Measurements from ENCODE around the gene PSD4. TPM values are rescaled to one million over a fixed set of nuclear protein-coding genes. Genes with fewer than 3 reads are reported as not detected.

Gene PSD4
- total and polyA plus RNA-seq, 2 of the 4 experiments (the other 2 are of a cell fraction), result 0.36 to 0.70 TPM

- TF ChIP-seq CTCF (conservative IDR thresholded peaks at IDR 0.05; ENCODE audit: low read depth, low read length), result no peak
These were observed 66.6 kb downstream of the PSD4 start (continued) for GRCh38 chr2:113240150-113240914.
